NCI-H526 treated with DMSO at 0.1 percent for 48 hours (cell line): Measurements from ENCODE around the gene TPM3.
"Not testable (repeated sequence)": the region's sequence is repeated elsewhere in the genome, so short reads cannot be mapped to it uniquely, and the experiment has no call there.

Experiments used
- DNase-seq: peaks from one replicate; lab custom pipeline; 2025; lab: John Stamatoyannopoulos, UW

TPM3 gene

DNA sequence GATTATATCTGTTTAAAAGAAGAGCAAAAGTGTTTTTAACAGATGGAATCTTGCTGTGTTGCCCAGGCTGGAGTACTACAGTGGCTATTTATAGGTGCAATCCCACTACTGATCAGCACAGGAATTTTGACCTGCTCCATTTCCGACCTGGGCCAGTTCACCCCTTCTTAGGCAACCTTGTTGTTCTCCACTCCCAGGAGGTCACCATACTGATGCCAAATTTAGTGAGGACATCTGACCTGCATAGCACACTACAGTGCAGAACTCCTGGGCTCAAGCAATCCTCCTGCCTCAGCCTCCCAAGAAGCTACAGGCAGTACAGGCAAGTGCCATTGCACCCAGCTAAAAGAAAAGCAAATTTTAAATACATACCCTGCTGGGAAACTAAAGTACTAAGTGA is 25.7 kb downstream of the TPM3 start:
- no peak for DNase-seq

DNA sequence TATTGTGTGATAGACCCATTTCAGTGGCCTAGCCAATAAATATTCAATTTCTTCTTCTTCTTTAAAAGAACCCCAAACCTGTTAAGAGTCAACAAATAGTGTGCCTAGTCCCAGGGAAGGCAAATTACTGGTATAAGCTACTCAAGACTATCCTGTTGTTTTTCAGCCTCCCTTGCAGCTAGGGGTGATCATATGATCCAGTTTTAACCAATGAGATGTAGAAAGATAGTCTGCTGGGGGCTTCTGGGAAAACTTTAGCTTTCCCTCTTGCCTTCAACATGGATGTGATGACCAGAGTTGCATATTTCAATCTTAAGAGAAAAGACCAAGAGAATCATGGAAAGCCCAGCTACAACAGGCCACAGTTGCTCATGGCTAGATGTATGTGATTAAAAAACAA is 32.3 kb downstream of the TPM3 start:
- DNase-seq: no peak

DNA sequence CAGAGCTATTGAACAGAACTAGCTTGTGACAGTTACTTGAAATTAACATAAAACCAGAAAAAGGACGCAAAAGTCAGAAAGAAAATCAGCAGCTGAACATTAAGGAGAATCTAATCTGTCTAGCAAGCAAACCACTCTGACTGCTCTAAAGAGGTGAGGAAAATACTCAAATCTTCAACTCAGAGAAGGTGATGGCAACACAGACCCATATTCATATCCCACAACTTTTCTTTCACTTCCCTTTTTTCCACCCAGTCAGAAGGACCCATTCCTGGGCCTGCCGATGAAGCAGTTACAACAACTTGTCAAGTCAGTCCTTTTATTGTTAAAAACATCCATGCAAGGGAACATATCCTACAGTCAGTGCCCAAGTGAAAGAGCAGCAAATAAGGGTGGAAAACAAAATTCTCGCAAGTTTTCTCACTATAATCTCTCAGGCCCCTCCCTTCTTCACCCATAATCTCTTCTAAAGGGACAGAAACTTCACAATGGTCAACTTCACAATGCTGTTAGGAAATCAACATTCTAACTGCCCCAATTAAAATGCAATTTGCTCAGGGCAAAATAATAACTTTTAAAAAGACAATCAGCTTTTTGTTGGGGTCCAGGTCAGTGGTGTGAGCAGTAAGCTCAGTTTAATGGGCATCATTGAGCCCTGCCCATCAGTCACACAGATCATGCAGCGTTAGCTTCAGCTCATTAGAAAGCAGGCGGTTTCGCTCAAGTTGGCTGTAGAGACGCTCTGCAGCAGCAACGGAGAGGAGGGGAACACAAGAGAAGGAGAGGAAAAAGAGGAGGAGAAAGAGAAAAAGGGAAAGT is 33.4 kb downstream of the TPM3 start:
- no peak for DNase-seq

DNA sequence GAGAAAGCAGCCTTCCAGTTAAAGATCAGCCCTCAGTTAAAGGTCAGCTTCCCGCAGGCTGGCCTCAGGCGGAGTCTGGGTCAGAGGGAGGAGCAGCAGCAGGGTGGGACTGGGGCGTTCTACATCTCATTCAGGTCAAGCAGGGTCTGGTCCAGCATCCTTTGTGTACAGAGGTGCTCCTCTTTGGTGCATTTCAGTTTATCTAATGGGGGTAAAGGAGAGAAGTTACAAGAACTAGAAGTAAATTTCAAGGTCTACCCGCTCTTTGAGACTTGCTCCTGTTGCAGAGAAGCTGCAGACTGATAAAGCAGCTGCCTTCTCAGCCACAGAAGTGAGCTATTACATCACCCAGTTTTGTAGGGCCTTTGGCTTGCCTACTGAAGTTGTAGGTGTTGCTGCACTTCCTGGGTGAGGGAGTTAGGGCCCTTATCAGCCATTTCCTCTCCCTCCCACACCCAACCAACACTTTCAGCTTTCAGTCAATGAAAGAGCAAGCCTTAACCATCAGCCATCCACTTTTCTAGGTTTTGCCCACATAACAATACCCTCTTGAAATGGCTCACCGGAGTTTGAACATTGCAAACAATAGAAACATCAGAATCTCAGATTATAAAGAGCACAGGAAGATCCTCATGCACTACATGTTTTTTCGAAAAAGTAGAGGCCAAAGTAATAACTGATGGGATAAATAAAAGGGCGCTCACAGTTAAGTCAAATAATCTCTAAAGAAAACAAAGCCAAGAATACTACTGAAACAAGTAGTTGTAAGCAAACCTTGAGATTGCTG is 34.2 kb downstream of the TPM3 start:
- no peak for DNase-seq

DNA sequence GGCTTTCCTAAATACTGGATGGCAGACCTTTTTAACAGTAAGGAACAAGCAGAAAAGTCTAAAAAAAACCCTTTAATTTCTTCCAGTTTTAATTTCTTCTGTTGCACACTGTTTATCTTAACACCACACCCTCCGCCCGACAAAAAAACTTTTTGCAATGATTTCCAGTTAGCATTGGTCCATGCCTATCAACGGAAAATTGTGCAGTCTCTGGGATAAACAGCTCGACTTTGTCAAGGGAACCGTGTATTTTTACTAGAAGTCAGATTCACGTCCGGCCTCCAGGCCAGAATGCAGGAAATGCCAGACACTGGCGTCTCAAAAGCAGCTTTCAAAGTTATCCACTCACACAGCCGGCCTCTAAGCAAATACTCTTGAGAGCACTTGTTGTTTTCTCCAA is 36.6 kb downstream of the TPM3 start:
- no peak for DNase-seq

DNA sequence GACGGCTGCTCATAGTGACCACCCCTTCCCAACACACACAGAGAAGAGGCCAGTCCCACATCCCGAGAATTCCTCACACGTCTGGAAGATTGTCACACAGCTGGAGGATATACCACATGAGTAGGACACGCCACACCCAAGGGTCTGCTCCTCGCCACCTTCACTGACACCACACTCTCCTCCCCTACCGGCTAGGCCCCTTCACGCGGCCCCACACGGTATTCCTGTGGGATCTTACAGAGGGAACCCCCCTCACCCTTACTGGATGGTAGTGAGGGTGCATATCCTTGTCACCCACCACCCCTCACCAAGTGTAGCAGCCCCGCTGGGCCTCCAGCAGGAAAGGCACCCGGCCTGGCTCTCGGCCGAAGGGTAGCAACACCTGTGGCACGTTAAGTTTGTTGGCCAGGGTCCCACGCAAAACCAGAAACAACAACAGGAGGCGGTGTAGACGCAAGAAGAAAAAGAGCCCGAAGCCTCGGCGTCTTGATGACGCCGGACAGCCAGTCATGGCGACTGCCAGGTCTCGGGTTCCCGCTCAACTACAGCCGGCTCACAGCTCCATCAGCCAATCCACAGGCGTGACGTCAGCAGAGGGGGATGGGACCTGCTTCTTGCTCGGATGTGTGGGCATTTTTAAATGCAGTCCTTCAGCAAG is 37.2 kb downstream of the TPM3 start, which contains the start of gene NUP210L:
Gene NUP210L (minus strand): TSS at position 540 of the 658 bp plus-strand sequence.
- no peak for DNase-seq

DNA sequence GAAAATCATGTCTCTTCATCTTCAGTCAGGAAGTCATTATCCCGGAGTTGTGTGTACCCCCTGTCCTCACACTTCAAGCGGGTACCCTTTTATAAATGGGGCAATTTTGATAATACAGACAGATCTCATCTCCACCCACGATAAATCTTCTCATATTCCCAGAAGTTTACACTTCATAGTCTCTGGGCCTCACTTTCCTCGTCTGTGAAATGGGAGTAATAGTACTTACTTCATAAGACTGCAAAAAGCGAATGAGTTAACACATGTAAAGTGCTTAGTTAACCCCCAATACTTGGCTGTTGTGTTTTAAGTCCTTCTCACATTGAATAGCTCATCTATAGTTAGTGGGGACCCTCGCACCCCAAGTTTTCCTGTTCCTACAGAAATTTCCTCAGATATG is 37.8 kb downstream of the TPM3 start:
- DNase-seq: no peak

DNA sequence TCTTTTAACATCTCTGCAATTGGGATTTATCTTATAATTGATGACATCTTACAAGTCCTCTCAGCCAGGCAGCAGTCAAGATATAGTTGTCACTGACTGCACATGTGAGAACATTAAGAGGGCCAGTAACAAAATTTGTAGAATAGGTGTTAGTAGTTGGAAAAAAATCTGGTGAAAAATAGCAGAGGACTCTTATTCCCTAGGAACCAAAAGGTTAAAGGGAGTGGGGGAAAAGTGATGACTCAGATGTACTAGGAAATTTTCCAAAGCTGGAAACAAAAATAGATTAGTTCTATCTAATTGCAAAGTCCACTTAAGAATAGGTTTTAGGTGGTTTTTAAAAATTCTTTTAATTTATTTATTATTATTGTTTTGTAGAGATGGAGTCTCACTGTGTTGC is 40.6 kb downstream of the TPM3 start:
- no peak for DNase-seq

DNA sequence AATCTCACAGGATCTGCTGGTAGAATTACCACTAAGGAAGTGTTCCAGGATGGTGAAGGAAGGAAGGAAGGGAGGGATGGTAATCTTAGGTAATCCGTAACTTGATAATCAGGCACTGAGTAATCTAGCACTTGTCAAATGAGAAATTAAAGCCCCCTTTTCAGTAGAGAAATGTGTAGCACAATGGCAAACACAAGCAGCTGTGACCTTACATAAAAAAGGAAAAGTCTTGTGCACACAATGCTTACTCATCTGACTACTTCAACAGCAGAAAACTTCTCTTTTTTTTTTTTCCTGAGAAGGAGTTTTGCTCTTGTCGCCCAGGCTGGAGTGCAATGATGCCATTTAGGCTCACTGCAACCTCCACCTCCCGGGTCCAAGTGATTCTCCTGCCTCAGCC is 43.1 kb downstream of the TPM3 start:
- no peak for DNase-seq

DNA sequence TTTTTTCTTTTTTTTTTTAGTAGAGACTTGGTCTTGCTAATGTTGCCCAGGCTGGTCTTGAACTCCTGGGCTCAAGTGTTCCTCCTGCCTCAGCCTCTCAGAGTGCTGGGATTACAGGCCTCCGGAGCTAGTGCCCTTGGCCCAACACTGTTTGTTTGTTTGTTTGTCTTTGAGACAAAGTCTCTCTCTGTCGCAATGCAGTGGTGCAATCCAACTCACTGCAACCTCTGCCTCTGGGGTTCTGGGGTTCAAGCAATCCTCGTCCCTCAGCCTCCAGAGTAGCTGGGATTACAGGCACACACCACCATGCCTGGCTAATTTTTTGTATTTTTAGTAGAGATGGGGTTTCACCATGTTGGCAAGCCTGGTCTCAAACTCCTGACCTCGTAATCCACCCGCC is 44.4 kb downstream of the TPM3 start:
- not testable (repeated sequence) for DNase-seq

DNA sequence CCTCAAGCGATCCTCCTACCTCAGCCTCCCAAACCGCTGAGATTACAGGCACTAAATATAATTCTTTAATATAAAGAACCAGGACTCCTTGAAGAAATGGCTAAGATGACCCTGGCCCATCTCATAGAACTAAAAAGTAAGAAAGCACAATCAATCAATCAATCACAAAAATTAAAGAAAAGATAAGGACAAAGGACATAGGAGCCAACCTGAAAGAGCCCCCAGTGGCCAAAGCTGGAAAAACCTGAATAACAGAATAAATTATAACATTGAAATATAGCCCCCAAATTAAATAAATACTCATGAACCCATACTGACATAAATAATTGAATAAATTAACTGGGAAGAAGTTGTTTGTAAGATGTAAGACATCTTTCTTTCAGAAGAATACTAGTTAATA is 45.9 kb downstream of the TPM3 start:
- DNase-seq: no peak

DNA sequence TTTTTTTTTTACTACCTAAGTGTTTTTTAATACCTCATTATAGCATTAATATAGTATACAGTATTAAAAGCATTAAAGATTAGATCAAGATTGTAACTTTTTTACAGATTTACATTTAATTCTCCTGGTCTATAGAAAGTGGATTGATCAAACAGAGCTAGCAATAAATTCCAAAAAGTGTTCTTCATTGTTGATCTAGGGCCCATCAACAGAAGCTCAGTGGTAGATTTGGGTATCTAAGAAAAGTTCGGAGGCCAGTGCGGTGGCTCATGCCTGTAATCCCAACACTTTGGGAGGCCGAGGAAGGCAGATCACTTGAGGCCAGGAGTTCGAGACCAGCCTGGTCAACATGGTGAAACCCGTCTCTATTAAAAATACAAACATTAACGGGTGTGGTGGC is 49.5 kb downstream of the TPM3 start:
- no peak for DNase-seq

DNA sequence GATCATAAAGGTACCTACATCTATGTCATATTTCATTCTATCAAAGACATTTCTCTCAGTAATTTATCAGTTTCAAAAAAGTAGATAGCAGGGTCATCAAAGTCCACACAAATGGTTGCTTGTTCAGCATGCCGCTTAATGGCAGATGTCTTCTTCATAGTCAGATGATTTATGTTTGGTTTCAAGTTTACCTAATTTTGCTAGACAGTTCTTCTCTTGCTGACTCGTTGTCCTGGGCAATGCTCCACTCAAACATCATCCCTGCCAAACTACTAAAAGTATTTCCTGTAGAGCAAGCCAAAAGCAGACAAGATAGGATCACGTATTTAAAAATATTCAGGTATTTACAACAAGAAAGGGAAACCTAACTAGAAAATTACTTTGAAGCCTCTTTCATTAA is 50.7 kb downstream of the TPM3 start:
- DNase-seq: no peak

DNA sequence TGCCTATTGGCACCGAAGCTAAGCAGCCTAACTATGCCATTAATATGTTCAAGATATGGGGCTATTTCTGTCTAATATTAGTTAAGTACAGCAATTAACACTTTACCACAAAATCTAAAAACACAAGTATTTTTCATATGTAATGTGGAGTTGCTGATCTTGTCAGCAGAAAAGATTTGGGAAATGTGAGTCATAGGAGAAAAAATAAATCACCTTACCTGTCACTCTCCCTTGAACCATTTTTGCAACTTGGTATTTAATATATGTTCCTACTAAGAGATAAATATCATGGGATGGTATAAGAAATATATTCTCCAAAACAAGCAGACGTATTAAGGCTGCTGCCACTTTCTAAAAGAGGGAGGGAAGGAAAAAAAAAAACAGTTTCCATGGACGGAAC is 54.0 kb downstream of the TPM3 start:
- DNase-seq: no peak

DNA sequence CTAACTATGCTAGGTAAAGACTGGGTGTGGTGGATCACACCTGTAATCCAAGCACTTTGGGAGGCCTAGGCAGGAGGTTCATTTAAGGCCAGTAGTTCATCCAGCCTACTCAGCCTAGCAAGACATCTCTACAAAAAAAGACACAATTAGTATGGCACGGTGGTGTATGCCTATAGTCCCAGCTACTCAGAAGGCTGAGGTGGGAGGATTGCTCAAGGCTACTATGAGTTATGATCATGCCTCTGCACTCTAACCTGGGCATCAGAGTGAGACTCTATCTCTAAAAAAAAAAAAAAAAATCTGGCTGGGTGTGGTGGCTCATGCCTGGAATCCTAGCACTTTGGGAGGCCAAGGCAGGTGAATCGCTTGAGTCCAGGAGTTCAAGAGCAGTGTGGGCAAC is 58.6 kb downstream of the TPM3 start:
- no peak for DNase-seq

DNA sequence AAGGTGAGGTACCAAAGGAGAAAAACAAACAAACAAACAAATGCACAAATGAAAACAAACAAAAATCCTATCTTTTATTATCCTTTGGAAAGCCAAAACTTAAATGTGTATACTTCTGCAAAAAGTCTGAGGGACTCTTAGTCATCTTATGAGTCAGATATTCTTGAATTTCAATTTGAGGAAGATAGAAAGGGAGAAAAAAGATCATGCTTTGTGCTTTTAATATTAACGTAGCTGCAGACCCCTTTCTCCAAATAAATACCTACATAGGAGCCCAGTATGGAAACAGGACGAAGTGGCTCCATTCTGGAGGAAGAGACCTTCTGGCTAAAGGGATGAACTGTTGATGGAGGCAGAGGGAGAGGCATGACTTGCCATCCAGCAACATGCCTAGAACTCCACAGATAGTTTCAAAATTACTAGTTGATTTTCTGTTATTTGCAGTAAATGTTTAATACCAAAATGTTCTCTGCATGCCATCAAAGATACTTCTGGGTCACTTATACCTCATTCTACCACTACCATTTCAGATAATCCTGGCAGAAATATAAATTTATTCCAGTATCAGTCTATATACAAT is 62.4 kb downstream of the TPM3 start:
- no peak for DNase-seq

DNA sequence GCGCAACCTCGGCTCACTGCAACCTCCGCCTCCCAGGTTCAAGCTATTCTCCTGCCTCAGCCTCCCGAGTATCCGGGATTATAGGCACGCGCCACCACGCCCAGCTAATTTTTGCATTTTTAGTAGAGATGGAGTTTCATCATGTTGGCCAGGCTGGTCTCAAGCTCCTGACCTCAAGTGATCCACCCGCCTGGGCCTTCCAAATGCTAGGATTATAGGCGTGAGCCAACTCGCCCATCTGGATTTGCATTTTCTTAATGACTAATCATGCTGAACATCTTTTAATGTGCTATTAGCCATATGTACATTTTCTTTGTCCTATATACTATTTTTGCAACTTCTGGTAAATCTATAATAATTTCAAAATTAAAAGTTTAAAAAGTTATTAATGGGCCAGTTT is 68.7 kb downstream of the TPM3 start:
- DNase-seq: not testable (repeated sequence)

DNA sequence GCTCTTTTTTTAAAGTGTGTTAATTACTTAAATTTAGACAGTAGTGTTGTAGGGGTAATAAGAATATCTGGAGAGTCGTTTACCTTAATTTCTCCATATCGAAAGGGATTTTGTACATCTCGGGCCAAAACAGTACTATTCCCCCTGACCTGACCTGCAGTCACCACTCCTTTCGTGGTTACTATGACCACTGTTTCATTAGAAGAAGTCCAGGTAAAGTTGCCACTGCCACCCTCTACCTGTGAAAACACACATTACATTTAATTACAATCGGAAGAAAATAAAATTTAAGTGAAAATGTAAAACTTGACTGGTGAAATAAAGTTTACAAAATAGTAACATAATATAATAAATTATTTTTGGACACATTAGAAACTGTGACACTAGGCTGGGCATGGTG is 74.3 kb downstream of the TPM3 start:
- DNase-seq: no peak

DNA sequence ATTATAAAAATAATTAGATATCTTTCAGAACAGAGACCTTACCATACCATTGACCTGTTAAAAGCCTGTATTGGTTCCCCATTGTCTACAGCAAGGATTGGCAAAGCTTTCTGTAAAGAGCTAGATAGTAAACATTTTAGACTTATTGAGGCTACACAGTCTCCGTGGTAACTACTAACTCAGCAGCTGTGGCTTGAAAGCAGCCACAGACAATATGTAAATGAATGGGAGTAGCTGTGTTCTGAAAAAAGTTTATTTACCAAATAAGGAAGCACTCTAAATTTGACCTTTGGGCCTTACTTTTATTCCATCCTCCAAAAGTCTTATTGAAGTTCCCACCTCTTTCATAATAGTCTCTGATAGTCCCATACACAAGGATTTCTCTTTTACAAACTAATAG is 76.7 kb downstream of the TPM3 start:
- no peak for DNase-seq
